Measurements from ENCODE around the gene AKAP8L.

DNA sequence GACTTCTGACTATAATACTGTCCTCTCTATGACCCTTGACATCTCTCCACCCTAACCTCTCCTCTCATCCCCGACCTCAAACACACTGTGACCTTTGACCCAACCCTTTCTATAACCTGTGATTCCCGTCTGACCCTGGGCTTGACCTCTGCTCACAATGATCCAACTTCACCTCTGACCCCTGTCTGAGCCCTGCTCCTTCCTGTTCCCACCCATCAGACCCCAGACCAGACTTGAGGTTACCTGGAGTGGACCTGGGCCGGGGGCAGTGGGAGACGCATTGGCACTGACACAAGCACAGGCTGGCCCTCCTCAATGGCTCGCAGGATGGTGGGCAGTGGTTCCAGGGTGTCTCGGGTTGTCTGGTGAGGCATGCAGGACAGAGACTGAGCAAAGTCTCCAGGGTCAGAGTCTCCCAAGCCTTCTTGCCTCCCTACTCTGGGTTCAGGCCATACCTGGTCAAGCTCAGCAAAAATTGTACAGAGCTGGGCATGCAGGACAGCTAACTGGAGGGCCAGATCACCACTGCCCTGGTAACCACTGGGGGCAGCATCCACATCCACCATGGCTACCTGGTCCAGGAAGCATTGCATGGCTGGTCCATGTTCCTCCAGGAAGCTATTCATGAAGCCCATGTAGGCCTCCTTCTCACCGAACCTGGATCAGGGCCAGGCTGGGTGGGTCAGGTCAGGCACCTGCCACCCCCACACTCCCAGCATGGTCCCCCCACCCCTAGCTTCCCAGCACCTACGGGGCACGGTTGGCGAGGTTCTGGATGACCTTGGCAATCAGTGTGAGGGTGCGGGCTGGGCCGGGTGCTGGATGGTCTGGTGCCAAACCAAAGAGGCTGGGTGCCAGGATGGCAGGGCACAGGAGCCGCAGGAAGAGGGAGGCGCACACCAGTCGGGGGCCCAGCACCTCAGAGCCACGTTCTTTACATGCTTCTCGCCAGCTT lies 35.4 kb upstream of the AKAP8L start:
- TF ChIP-seq, protein P1, sequence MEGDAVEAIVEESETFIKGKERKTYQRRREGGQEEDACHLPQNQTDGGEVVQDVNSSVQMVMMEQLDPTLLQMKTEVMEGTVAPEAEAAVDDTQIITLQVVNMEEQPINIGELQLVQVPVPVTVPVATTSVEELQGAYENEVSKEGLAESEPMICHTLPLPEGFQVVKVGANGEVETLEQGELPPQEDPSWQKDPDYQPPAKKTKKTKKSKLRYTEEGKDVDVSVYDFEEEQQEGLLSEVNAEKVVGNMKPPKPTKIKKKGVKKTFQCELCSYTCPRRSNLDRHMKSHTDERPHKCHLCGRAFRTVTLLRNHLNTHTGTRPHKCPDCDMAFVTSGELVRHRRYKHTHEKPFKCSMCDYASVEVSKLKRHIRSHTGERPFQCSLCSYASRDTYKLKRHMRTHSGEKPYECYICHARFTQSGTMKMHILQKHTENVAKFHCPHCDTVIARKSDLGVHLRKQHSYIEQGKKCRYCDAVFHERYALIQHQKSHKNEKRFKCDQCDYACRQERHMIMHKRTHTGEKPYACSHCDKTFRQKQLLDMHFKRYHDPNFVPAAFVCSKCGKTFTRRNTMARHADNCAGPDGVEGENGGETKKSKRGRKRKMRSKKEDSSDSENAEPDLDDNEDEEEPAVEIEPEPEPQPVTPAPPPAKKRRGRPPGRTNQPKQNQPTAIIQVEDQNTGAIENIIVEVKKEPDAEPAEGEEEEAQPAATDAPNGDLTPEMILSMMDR (IDR thresholded peaks at IDR 0.05; ENCODE audit: low read depth, low read length), result peak; percentile 7
- no peak for TF ChIP-seq POLR2A (IDR thresholded peaks at IDR 0.05; ENCODE audit: extremely low read depth, insufficient read length)
- TF ChIP-seq, protein P2, sequence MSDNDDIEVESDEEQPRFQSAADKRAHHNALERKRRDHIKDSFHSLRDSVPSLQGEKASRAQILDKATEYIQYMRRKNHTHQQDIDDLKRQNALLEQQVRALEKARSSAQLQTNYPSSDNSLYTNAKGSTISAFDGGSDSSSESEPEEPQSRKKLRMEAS (IDR thresholded peaks at IDR 0.05; ENCODE audit: low read depth, low read length), result no peak

All from NB4 (cell line).